Suprapubic skin (tissue), 4 donors: Measurements from ENCODE around the gene SVIL. TPM values are rescaled to one million over a fixed set of nuclear protein-coding genes. Genes with fewer than 3 reads are reported as not detected.
"Not testable (repeated sequence)": the region's sequence is repeated elsewhere in the genome, so short reads cannot be mapped to it uniquely, and the experiment has no call there.

Source experiments
- DNase-seq, 2 donors: peaks; one replicate each; pipeline ENCODE4 v3.0.0-alpha.2; 2019; ENCODE audit warnings: low spot score in 2 of 2
- H3K27ac ChIP-seq: fragments of 200-600 bp; sonication (generic); one replicate; pipeline ENCODE4 v1.5.1; 2019
- H3K27me3 ChIP-seq: fragments of 200-600 bp; sonication (generic); one replicate; pipeline ENCODE4 v1.5.1; 2019
- H3K36me3 ChIP-seq: fragments of 200-600 bp; sonication (generic); one replicate; pipeline ENCODE4 v1.5.1; 2019
- H3K4me1 ChIP-seq: fragments of 200-600 bp; sonication (generic); one replicate; pipeline ENCODE4 v1.5.1; 2019
- H3K4me3 ChIP-seq: fragments of 200-600 bp; sonication (generic); one replicate; pipeline ENCODE4 v1.5.1; 2019; ENCODE audit warnings: mild to moderate bottlenecking
- H3K9me3 ChIP-seq: fragments of 200-600 bp; sonication (generic); one replicate; pipeline ENCODE4 v1.5.1; 2019
- EP300 ChIP-seq: sonication (generic); formaldehyde crosslinking; IDR thresholded peaks from one replicate; pipeline ENCODE4 v1.6.1; 2017; ENCODE audit warnings: antibody characterized with exemption
- POLR2A ChIP-seq, 2 donors: fragments of 450-650 bp; IDR thresholded peaks; one replicate each; pipeline ENCODE4 v1.6.1; 2017; ENCODE audit warnings: antibody characterized with exemption in 2 of 2, mild to moderate bottlenecking in 2 of 2, moderate library complexity in 2 of 2
- POLR2AphosphoS5 ChIP-seq, 3 donors: sonication (generic); formaldehyde crosslinking; IDR thresholded peaks; one replicate each; pipeline ENCODE4 v1.6.1; 2017; ENCODE audit warnings: antibody characterized with exemption in 3 of 3
- WGBS: methylation state at CpG from one replicate; pipeline ENCODE4 v1.1.5; 2018; 5-methylcytosine and 5-hydroxymethylcytosine counted together
- total RNA-seq, 4 donors: library from RNA; depleted of rRNA; stranded (reverse); fragments of >200 nt; gene quantifications; one replicate each; pipeline ENCODE4 v1.1.0, GENCODE V29; 2016
- TF ChIP-seq, protein P1 (sequence below), 2 donors: fragments of 200-600 bp in 1 of 2; fragments of 450-650 bp in 1 of 2; sonication (generic) in 1 of 2; IDR thresholded peaks; one replicate each; pipeline ENCODE4 v1.5.1; 2016 to 2019; ENCODE audit warnings: antibody characterized with exemption in 2 of 2, mild to moderate bottlenecking in 1 of 2, moderate library complexity in 1 of 2

The SVIL gene
- total RNA-seq, 4 donors from 2014 or later, result 52.9 to 129 (median 72.1) TPM

- no peak for DNase-seq
- peaks cover 11% of the 10 kb centered on the region for H3K4me1 ChIP-seq
- H3K4me3 ChIP-seq, result no peak overlapping the region
- no peak overlapping the region for H3K27ac ChIP-seq
- TF ChIP-seq, protein P1, sequence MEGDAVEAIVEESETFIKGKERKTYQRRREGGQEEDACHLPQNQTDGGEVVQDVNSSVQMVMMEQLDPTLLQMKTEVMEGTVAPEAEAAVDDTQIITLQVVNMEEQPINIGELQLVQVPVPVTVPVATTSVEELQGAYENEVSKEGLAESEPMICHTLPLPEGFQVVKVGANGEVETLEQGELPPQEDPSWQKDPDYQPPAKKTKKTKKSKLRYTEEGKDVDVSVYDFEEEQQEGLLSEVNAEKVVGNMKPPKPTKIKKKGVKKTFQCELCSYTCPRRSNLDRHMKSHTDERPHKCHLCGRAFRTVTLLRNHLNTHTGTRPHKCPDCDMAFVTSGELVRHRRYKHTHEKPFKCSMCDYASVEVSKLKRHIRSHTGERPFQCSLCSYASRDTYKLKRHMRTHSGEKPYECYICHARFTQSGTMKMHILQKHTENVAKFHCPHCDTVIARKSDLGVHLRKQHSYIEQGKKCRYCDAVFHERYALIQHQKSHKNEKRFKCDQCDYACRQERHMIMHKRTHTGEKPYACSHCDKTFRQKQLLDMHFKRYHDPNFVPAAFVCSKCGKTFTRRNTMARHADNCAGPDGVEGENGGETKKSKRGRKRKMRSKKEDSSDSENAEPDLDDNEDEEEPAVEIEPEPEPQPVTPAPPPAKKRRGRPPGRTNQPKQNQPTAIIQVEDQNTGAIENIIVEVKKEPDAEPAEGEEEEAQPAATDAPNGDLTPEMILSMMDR (IDR thresholded peaks at IDR 0.05), result no peak
- no peak for TF ChIP-seq EP300
- 94% methylated on average over 6 of the region's 6 CpGs for WGBS
- H3K9me3 ChIP-seq, result no peaks in the 10 kb centered on the region
- H3K27me3 ChIP-seq, result no peaks in the 10 kb centered on the region
- H3K36me3 ChIP-seq, result peaks cover 4% of the 10 kb centered on the region
Measured at GRCh38 chr10:29450405-29450804, 184.4 kb downstream of the SVIL start.

DNA sequence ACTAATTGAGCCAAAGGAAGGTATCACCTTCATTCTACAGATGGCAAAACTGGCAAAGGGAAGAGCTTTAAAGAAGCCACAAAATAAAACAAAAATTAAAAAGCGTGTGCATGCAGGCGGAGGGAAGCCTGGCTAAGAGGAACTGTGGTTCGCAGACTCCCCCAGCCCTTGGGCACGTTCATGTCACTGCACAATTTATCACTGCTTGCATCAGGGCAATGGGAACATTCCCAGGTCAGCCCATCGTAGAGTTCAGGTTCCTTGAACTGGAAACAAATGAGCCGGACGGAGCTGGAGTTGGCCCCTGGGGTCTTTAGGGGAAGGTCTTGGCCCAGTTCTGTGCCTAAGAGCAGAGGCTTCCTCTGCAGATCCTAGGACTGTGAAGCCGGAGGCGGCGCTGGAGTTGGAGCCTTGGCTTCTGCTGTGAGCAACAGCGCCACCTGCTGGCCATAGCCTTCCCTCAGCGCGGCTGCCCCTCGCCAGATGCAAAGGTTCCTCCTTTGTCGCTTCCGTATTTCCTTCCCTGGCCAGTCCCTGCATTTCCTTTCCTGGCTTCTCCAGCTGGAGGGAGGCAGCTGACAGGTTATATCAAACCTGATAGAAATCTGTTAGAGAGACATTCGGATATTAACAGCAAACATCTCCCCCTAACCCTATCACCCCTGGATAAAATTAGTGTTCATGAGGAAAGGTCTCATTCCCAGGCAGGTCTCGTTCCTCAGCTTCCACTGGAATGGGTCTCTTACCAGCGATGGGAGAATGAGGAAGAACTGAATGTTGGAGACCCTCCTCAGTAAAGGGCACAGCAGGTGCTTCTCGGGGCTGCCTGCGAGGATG is 185.8 kb downstream of the SVIL start:
- TF ChIP-seq, protein P1 (IDR thresholded peaks at IDR 0.05), result peak; percentile 86 to 88
- not testable (repeated sequence) for H3K36me3 ChIP-seq, H3K4me3 ChIP-seq, H3K27ac ChIP-seq, H3K9me3 ChIP-seq, H3K27me3 ChIP-seq
- WGBS, result 27% methylated on average over 17 of the region's 21 CpGs
- peak; percentile 87 to 90 for DNase-seq
- H3K4me1 ChIP-seq, result peaks cover 11% of the 10 kb centered on the region

- TF ChIP-seq POLR2A (IDR thresholded peaks at IDR 0.05) (no peak), POLR2AphosphoS5 (IDR thresholded peaks at IDR 0.05) (no peak), EP300 (no peak)
- TF ChIP-seq, protein P1 (IDR thresholded peaks at IDR 0.05), result no peak
- H3K4me3 ChIP-seq, result no peak overlapping the region
Measured at GRCh38 chr10:29448125-29448524, 186.6 kb downstream of the SVIL start.

GRCh38 chr10:29446327-29446726 is 188.4 kb downstream of the SVIL start:
- no peaks in the 10 kb centered on the region for H3K9me3 ChIP-seq
- H3K36me3 ChIP-seq, result no peaks in the 10 kb centered on the region
- no peak overlapping the region for H3K27ac ChIP-seq
- no peak overlapping the region for H3K4me3 ChIP-seq
- peaks cover 11% of the 10 kb centered on the region for H3K4me1 ChIP-seq
- DNase-seq, result no peak
- WGBS, result 95% methylated on average over 1 of the region's 1 CpG
- no peaks in the 10 kb centered on the region for H3K27me3 ChIP-seq
- TF ChIP-seq POLR2AphosphoS5 (IDR thresholded peaks at IDR 0.05) (no peak), POLR2A (IDR thresholded peaks at IDR 0.05) (no peak), EP300 (no peak)
- TF ChIP-seq, protein P1 (IDR thresholded peaks at IDR 0.05), result no peak

More at GRCh38 chr10:29448125-29448524, 186.6 kb downstream of the SVIL start:
- Histone ChIP-seq H3K27me3 (no peaks in the 10 kb centered on the region), H3K36me3 (no peaks in the 10 kb centered on the region), H3K9me3 (no peaks in the 10 kb centered on the region), H3K4me1 (peaks cover 11% of the 10 kb centered on the region), H3K27ac (no peak overlapping the region)
- DNase-seq, result no peak
- 72% methylated on average over 7 of the region's 7 CpGs for whole genome bisulfite sequencing

DNA sequence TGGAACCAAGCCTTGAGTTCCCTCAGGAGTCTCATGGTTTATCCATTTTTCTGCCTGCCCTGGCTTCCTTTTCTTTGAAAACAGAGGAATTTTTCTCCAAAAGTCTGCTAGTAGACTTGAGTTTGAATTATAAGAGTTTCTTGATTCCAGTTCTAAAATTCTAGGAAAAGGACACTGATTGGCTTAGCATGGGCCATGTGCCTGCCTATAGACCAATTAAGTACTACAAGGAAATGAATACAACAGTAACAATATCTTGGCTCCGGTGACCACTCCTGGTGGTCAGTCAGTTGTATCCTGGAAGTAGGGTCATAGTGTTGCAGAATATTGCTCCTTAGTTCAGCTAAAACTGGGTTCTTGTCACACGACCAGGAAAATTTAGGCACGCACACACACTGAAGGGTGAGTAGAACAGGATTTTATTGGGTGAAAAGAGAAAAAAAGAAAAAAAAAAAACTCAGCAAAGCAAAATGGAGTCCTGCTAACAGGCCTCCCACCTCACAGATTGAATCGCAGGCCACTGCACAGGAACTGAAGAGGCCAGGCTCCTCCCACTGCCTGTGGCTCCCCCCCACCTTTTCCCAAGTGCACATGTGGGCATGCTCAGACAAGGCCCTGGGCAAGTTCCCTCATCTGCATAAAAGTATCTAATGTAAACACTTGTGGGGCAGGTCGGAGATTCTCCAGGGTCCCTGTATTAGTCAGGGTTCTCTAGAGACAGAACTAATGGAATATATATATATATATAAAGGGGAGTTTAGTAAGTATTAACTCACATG is 190.8 kb downstream of the SVIL start:
- H3K27me3 ChIP-seq, result no peaks in the 10 kb centered on the region
- H3K4me1 ChIP-seq, result peaks cover 8% of the 10 kb centered on the region
- H3K4me3 ChIP-seq, result no peak overlapping the region
- TF ChIP-seq POLR2AphosphoS5 (IDR thresholded peaks at IDR 0.05) (no peak), EP300 (no peak), POLR2A (IDR thresholded peaks at IDR 0.05) (no peak)
- TF ChIP-seq, protein P1 (IDR thresholded peaks at IDR 0.05), result no peak
- H3K9me3 ChIP-seq, result no peaks in the 10 kb centered on the region
- H3K36me3 ChIP-seq, result no peaks in the 10 kb centered on the region
- no peak overlapping the region for H3K27ac ChIP-seq
- 91% methylated on average over 5 of the region's 5 CpGs for WGBS
- DNase-seq, result no peak
